DMS 273 (cell line): ENCODE measurements around the gene C14orf180.

Source experiments
- DNase-seq: peaks from one replicate; lab custom pipeline; 2025; ENCODE audit not compliant: unreplicated experiment; lab: John Stamatoyannopoulos, UW

C14orf180 gene

DNA sequence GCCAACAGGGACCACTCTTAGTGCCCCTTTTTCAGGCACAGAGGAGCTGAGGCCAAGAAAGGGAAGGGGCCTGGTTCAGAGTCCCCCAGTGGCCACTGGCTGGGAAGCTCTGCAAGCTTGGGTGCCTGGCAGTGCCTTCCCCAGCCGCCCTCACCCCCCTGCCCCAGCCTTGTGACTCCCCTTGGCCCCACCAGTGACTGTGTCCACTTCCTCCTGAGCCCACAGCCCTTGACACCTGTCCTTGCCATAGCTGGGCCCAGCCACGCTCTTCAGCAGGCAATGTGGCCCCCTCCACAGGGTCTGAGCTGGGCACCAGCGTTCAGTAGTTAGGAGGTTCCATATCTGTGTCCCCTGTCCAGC is 19.0 kb upstream of the C14orf180 start:
- no peak for DNase-seq

DNA sequence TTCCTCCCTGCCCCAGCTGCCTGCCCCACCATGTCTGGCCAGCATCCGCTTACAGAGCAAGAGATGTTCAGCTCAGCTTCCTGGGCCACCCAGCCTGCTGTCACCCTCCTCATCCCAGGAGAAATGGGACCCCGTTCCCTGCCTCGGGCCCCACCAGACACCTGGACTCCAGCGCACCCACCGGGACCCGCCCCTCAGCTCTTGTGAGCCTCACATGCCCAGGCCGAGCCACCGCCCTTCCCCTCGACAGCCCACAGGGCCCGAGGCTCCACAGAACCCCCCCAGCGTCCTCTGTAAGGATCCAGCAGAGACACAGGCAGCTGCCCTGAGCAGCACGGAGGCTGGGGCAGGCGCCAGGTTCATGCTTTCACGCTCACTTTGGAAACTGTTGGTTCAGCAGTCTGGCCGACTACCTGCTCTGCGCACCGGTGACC is 18.4 kb upstream of the C14orf180 start:
- peak; percentile 38 for DNase-seq

DNA sequence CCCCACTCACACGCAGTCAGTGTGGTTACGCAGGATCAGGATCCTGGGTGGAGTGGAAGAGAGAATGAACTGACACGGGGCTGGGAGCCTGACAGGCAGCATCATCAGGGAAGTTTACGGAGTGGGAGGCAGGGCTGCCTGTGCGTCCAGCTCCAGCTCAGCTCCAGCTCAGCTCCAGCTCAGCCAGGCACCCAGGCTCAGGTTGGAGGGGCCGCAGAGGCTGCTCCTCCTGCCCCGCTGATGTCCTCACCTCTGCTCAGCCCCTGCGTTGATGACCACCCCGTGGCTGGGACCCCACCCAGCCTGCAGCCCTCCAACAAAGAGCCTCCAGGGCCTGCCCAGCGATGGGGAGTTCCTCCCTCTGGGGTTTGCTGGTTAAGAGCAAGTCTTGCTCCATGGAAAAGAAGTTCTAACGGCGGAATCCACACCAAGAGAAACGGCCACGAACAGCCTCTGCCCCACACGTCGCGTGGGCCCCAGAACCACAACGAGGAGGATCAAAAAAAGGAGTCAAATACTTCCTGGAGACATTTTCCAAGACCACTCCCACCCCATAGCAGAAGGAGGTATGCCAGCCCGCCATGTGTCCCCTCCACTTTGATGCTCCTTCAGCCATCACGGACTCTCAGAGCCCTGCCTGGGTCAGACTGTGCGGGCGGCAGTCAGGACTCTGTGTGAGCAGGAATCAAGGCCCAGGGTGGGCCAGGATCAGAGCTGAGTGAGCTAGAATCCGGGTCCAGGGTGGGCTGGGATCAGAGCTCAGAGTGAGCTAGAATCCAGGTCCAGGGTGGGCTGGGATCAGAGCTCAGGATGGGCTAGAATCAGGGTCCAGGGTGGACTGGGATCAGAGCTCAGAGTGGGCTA is 17.7 kb upstream of the C14orf180 start:
- no peak for DNase-seq

DNA sequence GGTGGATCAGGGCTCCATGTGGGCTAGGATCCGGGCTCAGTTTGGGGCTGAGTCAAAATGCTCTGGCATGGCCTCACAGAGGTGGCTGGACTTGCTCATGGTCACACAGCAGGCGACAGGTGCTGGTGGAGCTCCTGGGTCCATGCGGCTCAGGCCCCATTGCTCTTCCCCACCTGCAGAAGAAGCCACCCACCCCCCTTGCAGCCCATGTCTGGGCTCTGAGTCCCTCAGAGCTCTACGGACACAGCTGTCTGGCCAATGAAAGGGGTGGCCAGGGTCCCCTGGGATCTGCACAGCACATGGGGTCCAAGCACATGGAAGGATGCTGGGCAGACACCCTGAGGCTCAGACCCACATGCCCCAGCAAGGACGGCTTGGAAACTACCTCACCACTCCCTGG is 17.0 kb upstream of the C14orf180 start:
- DNase-seq = no peak

DNA sequence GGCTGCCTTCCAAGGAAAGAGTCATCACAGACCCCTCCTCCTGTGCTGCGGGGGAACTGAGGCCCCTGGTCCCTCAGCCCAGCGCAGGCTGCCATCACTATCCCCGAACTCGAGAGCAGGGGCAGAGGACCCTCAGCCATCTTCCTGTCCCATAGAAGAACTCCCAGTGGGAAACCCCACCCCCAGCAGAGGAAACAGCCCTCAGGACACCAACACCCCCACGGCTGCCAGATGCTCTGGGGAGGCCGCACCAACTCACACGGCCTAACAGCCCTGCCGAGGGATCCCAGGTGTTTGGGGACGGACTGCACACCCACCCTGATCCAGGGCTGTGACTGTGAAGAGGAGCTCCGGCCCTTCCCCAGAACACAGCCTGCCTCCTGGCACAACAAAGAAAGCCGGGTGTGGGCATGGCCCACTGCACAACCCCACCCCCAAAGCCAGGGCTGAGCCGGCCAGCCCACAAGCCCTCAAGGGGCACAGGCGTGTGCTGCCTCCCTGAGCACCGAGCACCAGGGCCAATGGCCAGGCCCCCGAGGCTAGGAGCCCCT is 16.3 kb upstream of the C14orf180 start:
- peak; percentile 92 for DNase-seq

DNA sequence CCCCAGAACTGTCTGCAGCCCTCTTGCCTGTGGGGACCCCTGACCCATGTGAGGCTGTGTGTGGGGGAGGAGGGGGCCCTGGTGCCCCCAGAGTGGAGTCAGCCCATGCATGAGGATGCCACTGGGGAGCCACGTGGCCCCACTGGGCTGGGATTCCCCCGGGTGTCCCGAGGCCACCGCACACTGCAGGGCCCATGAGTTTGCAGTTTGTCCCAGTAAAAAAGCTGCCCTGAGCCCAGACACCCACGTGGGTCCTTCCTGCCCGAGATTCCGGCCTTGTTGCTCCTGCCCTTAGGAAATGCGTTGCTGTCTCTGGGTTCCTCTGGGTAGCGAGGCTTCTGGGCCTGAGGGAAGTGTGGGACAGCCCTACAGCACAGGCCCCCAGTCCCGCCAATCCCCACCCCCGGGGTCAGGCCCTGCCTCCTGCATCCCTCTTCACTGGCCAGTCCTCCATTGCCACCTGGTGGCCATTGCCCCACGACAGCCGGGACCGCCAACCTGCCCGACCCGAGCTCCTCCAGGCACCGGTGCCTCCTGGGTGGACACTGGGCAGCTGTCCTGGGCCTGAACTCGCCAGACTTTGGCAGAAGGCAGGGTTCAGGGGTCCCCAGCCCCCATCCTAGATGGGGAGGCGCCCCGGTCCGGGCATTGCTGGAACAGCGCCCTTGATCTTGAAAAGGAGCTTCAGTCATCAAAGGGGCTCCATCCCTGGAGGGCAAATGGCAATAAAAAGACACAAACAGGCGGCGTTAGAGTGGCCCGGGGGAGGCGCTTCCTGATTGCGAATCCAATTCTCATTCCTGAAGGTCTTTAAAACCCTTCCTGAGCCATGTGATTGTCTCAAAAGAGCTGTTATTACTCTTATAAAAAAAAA is 15.6 kb upstream of the C14orf180 start:
- peak; percentile 92 for DNase-seq

DNA sequence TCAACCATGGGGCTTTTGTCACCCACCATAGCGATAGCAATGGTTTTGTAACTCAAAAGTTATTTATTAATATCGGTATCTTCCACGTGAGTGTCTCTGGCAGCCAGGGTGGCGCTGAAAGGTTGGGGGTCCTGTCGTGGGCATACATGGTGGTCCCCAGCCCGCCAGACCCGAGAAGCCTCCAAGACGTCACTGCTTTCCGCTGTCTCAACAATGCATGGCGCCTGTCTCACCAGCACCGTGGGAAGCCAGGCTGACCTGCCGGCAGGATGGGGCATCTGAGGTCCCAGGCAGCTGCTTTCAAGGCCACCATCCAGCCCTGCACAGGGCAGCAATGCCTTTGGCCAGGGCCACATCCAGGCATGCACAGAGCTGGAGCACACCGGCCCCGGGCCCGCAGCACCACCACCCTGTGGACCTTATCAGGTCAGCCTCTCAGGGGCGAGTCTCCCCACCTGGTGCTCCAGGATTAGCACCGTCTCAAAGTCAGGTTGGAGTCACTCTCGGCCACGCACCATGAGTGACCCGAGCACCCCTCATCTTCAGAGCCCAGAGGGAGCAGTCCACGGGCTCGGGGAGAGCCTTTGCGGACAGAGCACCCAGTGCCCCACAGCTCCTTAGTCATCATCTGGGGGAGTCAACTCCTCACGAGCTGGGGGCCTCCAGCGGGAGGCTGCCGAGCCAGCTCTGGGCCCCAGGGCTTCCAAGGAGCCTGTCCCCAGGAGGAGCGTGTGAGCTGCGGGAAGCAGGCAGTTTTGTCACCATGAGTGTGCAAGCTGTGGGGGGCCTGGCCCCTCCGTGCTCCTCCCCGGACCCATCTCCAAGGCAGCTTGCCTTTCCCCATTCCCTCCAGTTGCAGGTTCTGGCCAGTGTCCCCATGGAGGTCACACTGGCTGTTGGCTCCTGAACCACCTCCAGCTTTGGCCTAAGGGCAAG is 14.6 kb upstream of the C14orf180 start:
- DNase-seq = no peak

DNA sequence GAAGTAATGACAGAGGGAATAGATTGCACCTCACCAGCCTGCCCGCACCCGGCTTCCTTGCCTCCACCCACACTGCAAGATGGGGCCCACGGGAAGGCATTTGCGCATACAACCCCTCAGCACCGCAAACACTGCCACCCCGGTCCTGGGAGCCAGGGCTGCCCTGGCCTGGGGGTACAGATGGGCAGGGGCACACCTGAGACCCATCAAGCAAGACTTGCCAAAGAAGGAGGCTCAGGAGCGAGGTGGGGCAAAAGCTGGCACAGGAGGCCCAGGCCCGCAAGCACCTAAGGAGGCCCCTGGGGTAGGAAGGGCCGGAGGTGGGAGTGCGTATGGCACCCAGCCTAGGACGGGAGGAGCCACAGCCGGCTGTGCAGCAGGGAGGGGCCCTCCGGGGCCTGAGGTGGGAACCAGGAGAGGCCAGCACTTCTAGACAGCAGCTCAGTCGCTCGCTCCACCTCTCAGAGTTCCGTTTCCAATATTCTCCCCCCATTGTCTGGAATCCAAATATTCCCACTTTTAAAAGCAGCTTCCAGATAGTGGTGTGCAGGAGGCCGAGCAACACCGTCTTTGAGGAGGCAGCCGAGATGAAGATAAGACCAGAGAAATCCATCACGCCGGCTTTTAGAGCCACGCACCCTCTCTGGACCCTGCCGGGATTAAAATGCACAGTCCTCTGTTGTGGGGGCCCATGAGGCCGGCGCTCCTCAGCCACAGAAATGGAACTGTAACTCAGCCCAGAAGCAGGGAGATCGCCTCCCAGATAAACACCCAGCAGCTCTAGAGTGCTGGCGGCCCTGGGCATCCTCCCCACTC is 12.2 kb upstream of the C14orf180 start:
- DNase-seq = peak; percentile 65

DNA sequence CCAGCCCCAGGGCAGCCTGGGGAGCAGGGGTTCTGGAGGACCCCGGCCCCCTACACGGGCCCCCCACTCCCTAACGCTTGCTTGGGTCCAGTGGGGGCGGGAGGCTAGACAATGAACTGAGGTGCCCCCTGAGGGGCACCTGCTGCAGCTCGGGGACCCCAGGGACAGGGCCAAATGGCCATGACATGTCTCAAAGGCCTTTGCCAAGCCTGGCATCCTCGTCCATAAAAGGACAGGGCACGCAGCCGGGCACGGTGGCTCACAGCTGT is 11.7 kb upstream of the C14orf180 start:
- DNase-seq = no peak

DNA sequence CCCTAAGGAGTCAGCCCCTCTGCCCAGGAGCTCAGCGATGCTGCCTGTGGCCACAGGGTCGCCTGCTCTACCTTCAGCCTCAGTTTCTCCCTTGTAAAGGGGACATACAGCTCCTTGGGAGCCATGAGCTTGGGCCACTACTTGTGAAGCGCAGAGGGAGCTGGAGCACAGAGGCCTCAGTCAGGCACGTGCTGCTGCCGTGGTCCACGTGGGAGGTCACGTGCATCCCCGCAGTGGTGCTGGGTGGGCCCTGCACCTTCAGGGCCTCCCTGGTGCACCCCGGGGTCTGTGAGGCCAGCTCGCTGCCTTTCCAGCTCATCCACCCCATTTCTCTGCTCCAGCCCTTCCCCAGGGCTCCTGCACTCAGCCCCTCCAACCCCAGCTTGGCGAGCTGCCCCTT is 10.9 kb upstream of the C14orf180 start:
- DNase-seq = no peak

DNA sequence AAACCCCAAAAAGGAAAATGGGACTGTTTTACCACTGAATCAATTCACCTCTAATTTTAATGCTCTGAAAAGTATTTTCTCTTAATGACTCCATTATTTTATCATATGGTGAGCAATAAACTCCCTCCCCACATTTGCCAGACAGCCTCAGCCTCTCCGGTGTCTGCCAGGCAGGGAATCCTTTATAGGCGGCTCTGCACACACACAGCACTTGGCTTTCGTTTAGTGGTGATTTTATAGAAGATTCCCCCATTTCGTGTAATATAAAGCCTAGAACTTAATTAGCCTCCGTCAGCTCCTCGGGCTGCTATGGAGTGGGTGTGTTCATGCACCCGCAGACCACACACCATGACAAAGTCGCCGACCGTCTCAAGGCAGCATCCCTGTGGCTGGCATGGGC is 10.1 kb upstream of the C14orf180 start:
- DNase-seq = no peak

DNA sequence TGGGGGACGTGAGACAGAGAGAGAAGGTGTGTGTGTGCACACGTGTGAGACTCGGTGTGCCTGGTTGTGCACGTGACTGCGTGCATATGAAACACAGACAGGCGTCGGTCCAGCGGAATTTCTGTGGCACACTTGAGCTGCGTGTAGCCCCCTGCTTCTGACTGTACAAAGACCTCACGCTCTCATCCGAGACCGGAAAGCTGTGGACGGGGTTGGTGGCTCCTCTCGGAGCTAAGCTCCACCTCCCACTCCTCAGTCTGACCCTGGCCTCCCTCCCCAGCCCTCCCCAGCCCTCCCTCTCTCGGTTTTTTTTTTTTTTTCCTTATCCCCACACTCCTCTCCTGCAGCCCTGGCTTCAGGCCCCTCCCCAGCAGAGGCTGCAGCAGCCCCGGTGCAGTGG is 8.3 kb upstream of the C14orf180 start:
- no peak for DNase-seq

DNA sequence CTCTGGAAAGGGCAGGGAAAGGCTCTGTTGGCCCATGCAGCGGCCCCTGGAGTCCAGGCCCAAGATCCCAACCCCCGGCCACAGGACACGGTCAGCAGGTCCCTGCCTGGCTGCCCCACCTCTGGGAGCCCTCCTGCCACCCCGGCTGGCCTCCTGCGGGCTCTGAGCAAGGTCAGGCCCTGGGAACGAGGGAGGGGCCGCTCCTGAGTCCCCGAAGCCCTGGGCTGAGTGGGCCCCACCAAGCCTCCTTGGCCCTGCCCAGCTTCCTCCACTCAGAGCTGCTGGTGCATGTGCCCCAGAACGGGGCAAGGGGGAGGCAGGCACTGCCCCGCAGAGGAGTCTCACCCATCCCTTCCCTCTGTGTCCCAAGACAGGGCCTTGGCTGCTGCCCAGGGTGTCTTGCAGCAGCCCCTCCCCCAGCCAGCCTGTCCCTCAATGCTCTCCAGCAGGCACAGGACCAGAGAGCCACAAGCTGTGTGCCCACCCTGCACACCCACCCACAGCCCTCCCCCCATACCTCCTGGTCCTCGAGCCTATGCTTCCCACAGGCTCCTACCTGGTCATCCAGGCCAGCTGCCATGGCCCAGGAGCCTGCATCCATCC is 7.4 kb upstream of the C14orf180 start:
- no peak for DNase-seq

DNA sequence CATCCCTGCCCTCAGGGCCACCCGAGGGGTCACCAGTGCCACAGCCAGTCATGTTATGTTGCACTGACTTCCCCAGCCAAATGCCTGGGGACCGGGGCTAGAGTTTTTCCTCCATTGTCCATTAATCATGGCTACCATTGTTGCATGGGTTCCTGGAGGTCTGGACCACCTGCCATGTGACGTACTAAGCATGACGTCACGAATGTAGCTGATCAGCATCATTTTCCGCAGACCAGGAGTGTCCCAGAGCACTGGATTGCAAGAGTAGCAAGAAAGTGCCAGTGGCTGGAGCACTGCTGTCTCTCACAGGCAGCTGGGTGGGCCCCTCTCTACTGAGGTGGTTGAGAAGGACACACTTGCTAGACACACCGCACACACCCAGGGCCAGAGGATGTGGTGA is 6.9 kb upstream of the C14orf180 start:
- no peak for DNase-seq

DNA sequence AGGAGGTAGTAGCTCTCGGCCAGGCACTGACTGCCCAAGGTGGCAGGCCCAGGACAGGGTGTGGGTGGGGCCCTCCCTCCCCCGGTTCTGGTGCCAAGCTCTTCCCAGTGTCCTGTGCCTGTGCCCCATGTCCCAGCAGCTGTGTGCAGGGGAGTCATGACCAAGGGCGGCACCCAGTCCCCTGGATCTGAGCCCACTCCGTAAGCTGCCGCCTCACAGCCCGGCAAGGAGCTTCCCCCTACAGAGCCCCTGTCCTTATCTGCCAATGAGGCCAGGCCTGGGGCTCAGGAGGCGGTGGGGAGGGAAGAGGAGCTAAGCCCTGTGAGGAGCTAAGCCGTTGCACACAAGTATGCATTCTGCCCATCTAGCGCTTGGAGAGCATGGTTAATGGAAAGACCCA is 5.6 kb upstream of the C14orf180 start:
- no peak for DNase-seq

DNA sequence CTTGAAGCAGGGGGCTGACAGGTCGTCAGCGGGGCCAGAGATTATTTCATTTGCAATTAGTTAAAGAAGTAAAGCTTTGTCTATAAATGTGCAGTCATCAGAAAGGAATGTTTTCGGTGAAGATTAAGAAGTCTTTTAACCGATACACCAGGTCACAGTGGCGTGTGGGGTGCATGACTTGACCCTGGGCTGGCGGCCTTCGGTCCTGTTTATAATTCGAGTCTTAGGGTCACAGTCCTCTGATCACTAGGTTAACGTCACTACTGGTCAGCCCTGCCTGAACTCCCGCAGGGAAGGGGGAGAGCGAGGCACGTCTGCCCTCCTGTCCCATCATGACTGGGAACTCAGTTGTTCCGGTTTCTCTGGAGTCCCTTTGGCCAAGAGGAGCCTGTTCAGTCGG is 5.0 kb upstream of the C14orf180 start:
- no peak for DNase-seq

DNA sequence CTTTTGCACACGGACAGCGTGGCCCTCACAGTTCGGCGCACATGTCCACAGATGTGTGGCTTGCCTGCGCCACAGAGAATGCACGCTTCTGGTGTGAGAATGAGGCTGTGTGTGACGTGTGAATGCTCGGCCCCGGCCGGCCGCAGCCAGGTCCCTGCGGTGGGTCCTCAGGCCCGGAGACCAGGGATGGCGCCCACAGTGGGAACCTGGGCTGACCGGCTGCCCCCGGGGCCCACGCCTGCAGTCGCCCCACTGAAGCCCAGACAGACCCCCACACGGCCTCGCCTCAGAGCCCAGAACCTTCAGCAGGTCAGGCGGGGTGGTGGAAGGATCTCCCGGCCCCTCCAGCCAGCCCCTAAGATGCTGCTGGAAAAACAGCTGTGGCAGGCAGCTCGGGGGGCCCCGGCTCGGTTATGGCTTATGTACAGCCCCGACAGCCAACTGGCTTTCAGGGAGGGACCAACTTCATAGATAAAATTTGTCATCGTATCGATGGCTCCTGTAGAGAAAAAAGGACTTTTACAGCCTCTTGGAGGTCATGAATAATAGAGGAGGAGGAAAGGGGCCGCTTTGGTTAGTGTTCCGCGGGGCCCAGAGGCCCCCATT is 4.5 kb upstream of the C14orf180 start:
- DNase-seq = no peak

DNA sequence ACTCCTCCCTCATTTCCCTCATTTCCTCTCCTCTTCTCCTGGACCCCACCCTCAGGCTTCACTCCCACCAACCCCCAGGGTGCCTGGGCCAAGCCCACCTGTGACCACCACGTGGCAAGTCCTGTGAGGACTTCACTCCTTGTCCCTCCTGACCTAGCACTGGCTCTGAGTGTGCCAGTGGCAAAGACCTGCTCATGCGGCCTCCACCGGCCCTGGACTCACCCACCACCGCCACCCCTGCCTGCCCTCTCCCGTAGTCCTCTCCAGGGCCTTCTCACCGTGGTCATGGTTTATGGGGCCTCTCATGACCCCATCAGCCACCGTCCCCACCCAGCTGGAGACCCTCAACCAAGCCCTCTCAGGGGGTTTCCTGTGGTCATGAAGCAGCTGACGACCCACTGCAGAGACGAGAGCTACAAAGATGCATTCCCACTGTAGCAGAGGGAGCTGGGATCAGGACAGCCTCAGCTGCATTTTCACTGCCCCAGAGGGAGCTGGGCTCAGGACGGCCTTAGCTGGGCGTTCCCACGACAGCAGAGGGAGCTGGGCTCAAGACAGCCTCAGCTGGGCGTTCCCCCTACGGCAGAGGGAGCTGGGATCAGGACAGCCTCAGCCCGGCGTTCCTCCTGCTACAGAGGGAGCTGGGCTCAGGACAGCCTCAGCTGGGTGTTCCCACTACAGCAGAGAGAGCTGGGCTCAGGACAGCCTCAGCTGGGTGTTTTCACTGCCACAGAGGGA is 3.2 kb upstream of the C14orf180 start:
- no peak for DNase-seq

DNA sequence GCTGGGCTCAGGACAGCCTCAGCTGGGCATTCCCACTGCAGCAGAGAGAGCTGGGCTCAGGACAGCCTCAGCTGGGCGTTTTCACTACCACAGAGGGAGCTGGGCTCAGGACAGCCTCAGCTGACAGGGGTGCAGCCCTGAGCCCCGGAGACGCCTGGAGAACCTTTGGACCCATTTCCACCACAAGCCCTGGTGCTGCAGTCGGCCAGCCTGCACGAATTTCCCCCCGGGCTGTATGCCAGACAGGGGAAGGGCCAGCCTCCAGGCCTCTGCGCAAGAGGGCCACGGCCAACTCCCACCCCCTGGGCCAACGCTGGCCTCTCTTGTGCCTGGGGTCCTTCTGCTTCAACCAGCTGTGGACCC is 2.6 kb upstream of the C14orf180 start:
- no peak for DNase-seq
